ENCODE data around the gene THAP3.

Gene THAP3

GRCh38 chr1:6612641-6613360 is 11.9 kb upstream of the THAP3 start:
- peak overlapping the region; percentile 81 for H3K27ac Mint-ChIP-seq
- peak; percentile 34 for ATAC-seq (replicated peaks)

GRCh38 chr1:6613361-6614018 is 11.2 kb upstream of the THAP3 start, which contains the start of gene PHF13:
TSS of gene PHF13 (plus strand) at chr1:6613731. CDS start at chr1:6614067, 336 bp downstream.
- peak; percentile 95 for ATAC-seq (replicated peaks)
- Mint-ChIP-seq H3K4me1 (ENCODE audit: low read depth in 2 of 2) (peaks cover 13 to 15% of the 10 kb centered on the region in 2 donors), H3K27me3 (no peaks in the 10 kb centered on the region), H3K9me3 (no peaks in the 10 kb centered on the region), H3K36me3 (ENCODE audit: insufficient read depth) (peaks cover 13% of the 10 kb centered on the region), H3K27ac (peak within 1 kb of the TSS; percentile 81), H3K4me3 (peak within 1 kb of the TSS; percentile 90 to 93)
- DNase-seq = peak; percentile 99

More at GRCh38 chr1:6612641-6613360, 11.9 kb upstream of the THAP3 start:
- H3K27me3 Mint-ChIP-seq = no peaks in the 10 kb centered on the region
- H3K9me3 Mint-ChIP-seq = no peaks in the 10 kb centered on the region
- DNase-seq = no peak
- peaks cover 13 to 15% of the 10 kb centered on the region in 2 donors for H3K4me1 Mint-ChIP-seq (ENCODE audit: low read depth in 2 of 2)
- peak overlapping the region; percentile 90 to 93 for H3K4me3 Mint-ChIP-seq
- peaks cover 13% of the 10 kb centered on the region for H3K36me3 Mint-ChIP-seq (ENCODE audit: insufficient read depth)

- Mint-ChIP-seq H3K36me3 (ENCODE audit: insufficient read depth) (peaks cover 19% of the 10 kb centered on the region), H3K9me3 (no peaks in the 10 kb centered on the region), H3K4me3 (peak overlapping the region; percentile 90 to 93), H3K4me1 (ENCODE audit: low read depth in 2 of 2) (peaks cover 13 to 15% of the 10 kb centered on the region in 2 donors), H3K27ac (peak overlapping the region in 1 of 2 donors; percentile 81), H3K27me3 (no peaks in the 10 kb centered on the region)
- DNase-seq (peak in 2 of 3 experiments; percentile 22 to 24), ATAC-seq (replicated peaks) (no peak)
These were observed 10.4 kb upstream of the THAP3 start for GRCh38 chr1:6614019-6614928.

- H3K27ac Mint-ChIP-seq = peak overlapping the region in 1 of 2 donors; percentile 71
- no peaks in the 10 kb centered on the region for H3K9me3 Mint-ChIP-seq
- peaks cover 13 to 16% of the 10 kb centered on the region in 2 donors for H3K4me1 Mint-ChIP-seq (ENCODE audit: low read depth in 2 of 2)
- H3K27me3 Mint-ChIP-seq = no peaks in the 10 kb centered on the region
- ATAC-seq (replicated peaks) = no peak
- H3K4me3 Mint-ChIP-seq = peak overlapping the region; percentile 62 to 68
- peaks cover 19% of the 10 kb centered on the region for H3K36me3 Mint-ChIP-seq (ENCODE audit: insufficient read depth)
- DNase-seq = no peak
These were observed 9.5 kb upstream of the THAP3 start for GRCh38 chr1:6614929-6615785.

GRCh38 chr1:6619045-6619444 is 5.6 kb upstream of the THAP3 start:
- DNase-seq (no peak), ATAC-seq (replicated peaks) (no peak)
- Mint-ChIP-seq H3K9me3 (no peaks in the 10 kb centered on the region), H3K4me1 (ENCODE audit: low read depth in 2 of 2) (peaks cover 5 to 8% of the 10 kb centered on the region in 2 donors), H3K27me3 (no peaks in the 10 kb centered on the region), H3K36me3 (ENCODE audit: insufficient read depth) (peaks cover 27% of the 10 kb centered on the region), H3K27ac (no peak overlapping the region), H3K4me3 (no peak overlapping the region)

- ATAC-seq (replicated peaks) = no peak
- peaks cover 13 to 20% of the 10 kb centered on the region in 2 donors for H3K4me1 Mint-ChIP-seq (ENCODE audit: low read depth in 2 of 2)
- no peaks in the 10 kb centered on the region for H3K9me3 Mint-ChIP-seq
- H3K27ac Mint-ChIP-seq = no peak overlapping the region
- no peaks in the 10 kb centered on the region for H3K27me3 Mint-ChIP-seq
- DNase-seq = no peak
- peaks cover 28% of the 10 kb centered on the region for H3K36me3 Mint-ChIP-seq (ENCODE audit: insufficient read depth)
- H3K4me3 Mint-ChIP-seq = no peak overlapping the region
These were observed 3.0 kb upstream of the THAP3 start for GRCh38 chr1:6621429-6622391.

GRCh38 chr1:6622396-6623152 is 2.1 kb upstream of the THAP3 start:
- H3K4me3 Mint-ChIP-seq = no peak overlapping the region
- H3K36me3 Mint-ChIP-seq (ENCODE audit: insufficient read depth) = peaks cover 24% of the 10 kb centered on the region
- DNase-seq (no peak), ATAC-seq (replicated peaks) (no peak)
- peaks cover 22 to 28% of the 10 kb centered on the region in 2 donors for H3K4me1 Mint-ChIP-seq (ENCODE audit: low read depth in 2 of 2)
- H3K27ac Mint-ChIP-seq = no peak overlapping the region
- no peaks in the 10 kb centered on the region for H3K9me3 Mint-ChIP-seq
- no peaks in the 10 kb centered on the region for H3K27me3 Mint-ChIP-seq

- DNase-seq = no peak
- no peaks in the 10 kb centered on the region for H3K9me3 Mint-ChIP-seq
- H3K36me3 Mint-ChIP-seq (ENCODE audit: insufficient read depth) = peaks cover 27% of the 10 kb centered on the region
- no peak overlapping the region for H3K27ac Mint-ChIP-seq
- H3K4me1 Mint-ChIP-seq (ENCODE audit: low read depth in 2 of 2) = peaks cover 27 to 33% of the 10 kb centered on the region in 2 donors
- no peak overlapping the region for H3K4me3 Mint-ChIP-seq
- H3K27me3 Mint-ChIP-seq = no peaks in the 10 kb centered on the region
- ATAC-seq (replicated peaks) = no peak
These were observed 1.3 kb upstream of the THAP3 start for GRCh38 chr1:6623269-6623965.

GRCh38 chr1:6625584-6626149 is 999 bp downstream of the THAP3 start:
- peak overlapping the region; percentile 82 to 86 for H3K27ac Mint-ChIP-seq
- no peaks in the 10 kb centered on the region for H3K9me3 Mint-ChIP-seq
- no peaks in the 10 kb centered on the region for H3K27me3 Mint-ChIP-seq
- H3K4me3 Mint-ChIP-seq = peak overlapping the region; percentile 84 to 85
- H3K4me1 Mint-ChIP-seq (ENCODE audit: low read depth in 2 of 2) = peaks cover 31 to 32% of the 10 kb centered on the region in 2 donors
- peaks cover 27% of the 10 kb centered on the region for H3K36me3 Mint-ChIP-seq (ENCODE audit: insufficient read depth)
- no peak for ATAC-seq (replicated peaks)
- no peak for DNase-seq

- no peak for DNase-seq
- Mint-ChIP-seq H3K4me1 (ENCODE audit: low read depth in 2 of 2) (peaks cover 31 to 32% of the 10 kb centered on the region in 2 donors), H3K9me3 (no peaks in the 10 kb centered on the region), H3K36me3 (ENCODE audit: insufficient read depth) (peaks cover 24% of the 10 kb centered on the region), H3K27ac (no peak overlapping the region), H3K4me3 (peak overlapping the region; percentile 84 to 85), H3K27me3 (no peaks in the 10 kb centered on the region)
- no peak for ATAC-seq (replicated peaks)
These were observed 2.4 kb downstream of the THAP3 start for GRCh38 chr1:6627031-6627430.
